T follicular helper cell (primary cell): ENCODE data around the gene KPNA6.
A peak's percentile ranks its signal among the peaks of the same experiment; 100 is the strongest.
"Not testable (repeated sequence)": the region's sequence is repeated elsewhere in the genome, so short reads cannot be mapped to it uniquely, and the experiment has no call there.

Experiments used
- DNase-seq: peaks from one replicate; pipeline ENCODE4 v3.0.0-alpha.2; 2020; ENCODE audit warnings: low read depth

KPNA6 gene

GRCh38 chr1:32142446-32143301, 34.8 kb downstream of the KPNA6 start:
- no peak for DNase-seq

- not testable (repeated sequence) for DNase-seq
These were observed 35.4 kb downstream of the KPNA6 start for GRCh38 chr1:32143302-32143695.

- no peak for DNase-seq
These were observed 36.2 kb downstream of the KPNA6 start for GRCh38 chr1:32144033-32144432.

GRCh38 chr1:32147799-32148198, 39.9 kb downstream of the KPNA6 start:
- not testable (repeated sequence) for DNase-seq

GRCh38 chr1:32150847-32151246, 43.0 kb downstream of the KPNA6 start:
- DNase-seq, result no peak

GRCh38 chr1:32151319-32151787, 43.5 kb downstream of the KPNA6 start:
- no peak for DNase-seq

GRCh38 chr1:32159189-32159588, 51.3 kb downstream of the KPNA6 start:
- DNase-seq, result no peak

GRCh38 chr1:32163405-32163804, 55.5 kb downstream of the KPNA6 start:
- DNase-seq, result no peak

GRCh38 chr1:32165633-32166032, 57.8 kb downstream of the KPNA6 start:
- not testable (repeated sequence) for DNase-seq

- DNase-seq, result no peak
These were observed 63.1 kb downstream of the KPNA6 start for GRCh38 chr1:32170991-32171390.

- DNase-seq, result no peak
These were observed 64.9 kb downstream of the KPNA6 start for GRCh38 chr1:32172621-32173245.

GRCh38 chr1:32178380-32179192, 70.7 kb downstream of the KPNA6 start:
- no peak for DNase-seq

GRCh38 chr1:32179193-32179442, 71.3 kb downstream of the KPNA6 start:
- DNase-seq, result no peak

GRCh38 chr1:32179443-32180185, 71.8 kb downstream of the KPNA6 start, which contains the start of gene TXLNA:
Gene TXLNA, plus strand, starts transcription at chr1:32179675. Its CDS starts 671 bp downstream, at chr1:32180346.
- DNase-seq, result peak; percentile 80

GRCh38 chr1:32180186-32181060, 72.6 kb downstream of the KPNA6 start:
- no peak for DNase-seq

- no peak for DNase-seq
These were observed 73.2 kb downstream of the KPNA6 start for GRCh38 chr1:32181065-32181464.

GRCh38 chr1:32181563-32181962, 73.7 kb downstream of the KPNA6 start:
- no peak for DNase-seq

GRCh38 chr1:32182060-32182459, 74.2 kb downstream of the KPNA6 start:
- no peak for DNase-seq

- DNase-seq, result no peak
These were observed 76.8 kb downstream of the KPNA6 start for GRCh38 chr1:32184650-32185049.

GRCh38 chr1:32186077-32186476, 78.2 kb downstream of the KPNA6 start:
- DNase-seq, result no peak

- no peak for DNase-seq
These were observed 78.6 kb downstream of the KPNA6 start for GRCh38 chr1:32186491-32186890.
